Choroid plexus epithelial cell (primary cell): ENCODE results near the gene TGFBR3.
"Not testable (repeated sequence)": the region's sequence is repeated elsewhere in the genome, so short reads cannot be mapped to it uniquely, and the experiment has no call there.

Experiments
- DNase-seq: peaks from one replicate; pipeline ENCODE4 v3.0.0-alpha.2; 2010; ENCODE audit warnings: low read depth
- H3K4me3 ChIP-seq: 2 replicates; pipeline ENCODE4 v1.5.1; 2011; ENCODE audit warnings: low read depth, mild to moderate bottlenecking, control low read depth, low read length, moderate library complexity
- CTCF ChIP-seq: conservative IDR thresholded peaks from 2 replicates; pipeline ENCODE4 v1.5.1; 2011; ENCODE audit warnings: low read depth, mild to moderate bottlenecking, control low read depth, inconsistent platforms, low read length, moderate library complexity

TGFBR3 gene

GRCh38 chr1:91843843-91844242 lies 42.1 kb downstream of the TGFBR3 start:
- no peak overlapping the region for H3K4me3 ChIP-seq
- DNase-seq: no peak
- TF ChIP-seq CTCF: no peak

DNA sequence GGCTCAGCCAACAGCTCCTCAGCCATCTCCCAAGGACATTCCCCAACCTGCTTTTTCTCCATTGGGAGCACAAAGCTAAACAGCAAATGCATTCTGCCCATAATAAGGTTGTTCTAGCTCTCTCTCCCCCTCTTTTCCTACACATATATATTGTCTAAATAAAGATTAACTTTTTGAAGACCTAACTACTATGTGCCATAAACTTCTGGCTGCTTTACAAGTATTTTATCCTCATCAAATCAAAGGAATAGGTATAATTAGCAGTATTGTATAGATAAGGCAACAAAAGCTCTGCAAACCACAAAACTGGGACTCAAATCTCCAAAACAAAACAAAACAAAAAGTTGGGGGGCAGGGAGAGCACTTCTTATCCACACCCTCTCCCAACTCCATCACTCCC lies 43.4 kb downstream of the TGFBR3 start:
- no peak for TF ChIP-seq CTCF
- H3K4me3 ChIP-seq: no peak overlapping the region
- DNase-seq: no peak

DNA sequence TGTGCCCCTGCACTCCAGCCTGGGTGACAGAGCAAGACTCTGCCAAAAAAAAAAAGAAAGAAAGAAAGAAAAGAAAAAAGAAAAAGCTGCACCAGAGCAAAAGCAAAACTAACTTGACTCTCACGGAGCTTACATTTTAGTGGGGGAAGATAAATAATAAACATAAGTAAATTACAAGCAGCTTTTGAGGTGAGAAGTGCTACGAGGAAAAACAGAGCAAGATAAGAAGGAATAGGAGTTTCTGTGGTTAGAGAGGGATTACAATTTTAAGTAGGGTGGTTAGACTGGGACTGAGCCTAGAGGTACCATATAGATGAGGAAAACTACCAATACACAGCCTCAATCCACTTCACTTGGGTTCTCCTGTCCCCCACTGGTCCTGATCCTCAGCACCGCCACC lies 43.9 kb downstream of the TGFBR3 start:
- no peak for TF ChIP-seq CTCF
- DNase-seq: no peak
- no peak overlapping the region for H3K4me3 ChIP-seq

GRCh38 chr1:91840276-91840675 lies 45.7 kb downstream of the TGFBR3 start:
- not testable (repeated sequence) for DNase-seq

GRCh38 chr1:91836331-91837040 lies 49.5 kb downstream of the TGFBR3 start:
- no peak for DNase-seq
- no peak overlapping the region for H3K4me3 ChIP-seq
- TF ChIP-seq CTCF: no peak

More at GRCh38 chr1:91840276-91840675, 45.7 kb downstream of the TGFBR3 start:
- H3K4me3 ChIP-seq: not testable (repeated sequence)

GRCh38 chr1:91835087-91835521 lies 50.8 kb downstream of the TGFBR3 start:
- no peak overlapping the region for H3K4me3 ChIP-seq
- no peak for DNase-seq
- no peak for TF ChIP-seq CTCF

GRCh38 chr1:91834549-91834948 lies 51.4 kb downstream of the TGFBR3 start:
- DNase-seq, H3K4me3 ChIP-seq: not testable (repeated sequence)

DNA sequence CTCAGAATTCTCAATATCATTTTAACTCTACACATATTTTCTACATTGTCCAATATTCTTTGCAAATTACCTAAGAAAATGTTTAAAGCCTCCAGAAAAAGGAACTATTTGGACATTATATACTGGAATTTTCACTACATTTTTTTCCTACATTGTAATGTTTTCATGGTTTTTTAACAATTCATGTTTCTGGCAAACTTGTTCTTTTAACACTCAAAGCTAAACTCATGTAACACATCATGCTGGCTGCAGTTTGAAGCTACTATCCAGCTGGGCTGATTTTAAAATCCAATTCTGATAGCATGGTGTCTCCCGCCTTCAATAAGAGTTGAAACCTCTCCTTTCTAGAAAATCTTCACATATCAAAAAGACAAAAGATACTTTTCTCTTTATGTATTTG lies 52.0 kb downstream of the TGFBR3 start:
- no peak overlapping the region for H3K4me3 ChIP-seq
- no peak for DNase-seq
- TF ChIP-seq CTCF: no peak
